Tibial nerve (tissue), 4 donors: ENCODE results near the gene ZFAND2A. TPM values are rescaled to one million over a fixed set of nuclear protein-coding genes. Genes with fewer than 3 reads are reported as not detected.

ENCODE experiments used
- DNase-seq, 2 donors: peaks; one replicate each; pipeline ENCODE4 v3.0.0-alpha.2; 2019; ENCODE audit warnings: low spot score in 2 of 2
- H3K27ac ChIP-seq, 4 donors: fragments of 200-600 bp; sonication (generic) in 3 of 4; one replicate each; pipeline ENCODE4 v1.5.1; 2017 to 2019; ENCODE audit warnings: mild to moderate bottlenecking in 1 of 4
- H3K27me3 ChIP-seq, 2 donors: fragments of 200-600 bp; sonication (generic) in 1 of 2; one replicate each; pipeline versions ENCODE4 v1.5.1 to v1.6.0; 2017 to 2019
- H3K36me3 ChIP-seq, 3 donors: fragments of 200-600 bp; sonication (generic); one replicate each; pipeline ENCODE4 v1.5.1; 2018 to 2019
- H3K4me1 ChIP-seq, 4 donors: fragments of 200-600 bp; sonication (generic) in 3 of 4; one replicate each; pipeline ENCODE4 v1.5.1; 2017 to 2019
- H3K4me3 ChIP-seq, 4 donors: fragments of 200-600 bp; sonication (generic) in 3 of 4; one replicate each; pipeline ENCODE4 v1.5.1; 2017 to 2019; ENCODE audit warnings: mild to moderate bottlenecking in 1 of 4, moderate library complexity in 1 of 4
- H3K9me3 ChIP-seq, 4 donors: fragments of 200-600 bp; sonication (generic) in 3 of 4; one replicate each; pipeline ENCODE4 v1.5.1; 2017 to 2019
- EP300 ChIP-seq, 2 donors: sonication (generic); formaldehyde crosslinking; IDR thresholded peaks; one replicate each; pipeline ENCODE4 v1.6.1; 2017; ENCODE audit warnings: antibody characterized with exemption in 2 of 2, mild to moderate bottlenecking in 1 of 2
- POLR2A ChIP-seq, 2 donors: fragments of 450-650 bp; IDR thresholded peaks; one replicate each; pipeline ENCODE4 v1.6.1; 2017; ENCODE audit warnings: antibody characterized with exemption in 2 of 2, mild to moderate bottlenecking in 2 of 2, moderate library complexity in 2 of 2
- WGBS, 2 donors: methylation state at CpG; one replicate each; pipeline ENCODE4 v1.1.5; 2018; 5-methylcytosine and 5-hydroxymethylcytosine counted together
- total RNA-seq, 4 donors: library from RNA; depleted of rRNA; stranded (reverse); fragments of >200 nt; gene quantifications; one replicate each; pipeline ENCODE4 v1.1.0, GENCODE V29; 2016
- TF ChIP-seq, protein P1 (sequence below), 5 experiments: fragments of 200-600 bp in 3 of 5; fragments of 450-650 bp in 2 of 5; sonication (generic) in 3 of 5; IDR thresholded peaks; one replicate each; pipeline ENCODE4 v1.5.1; 2016 to 2019; ENCODE audit warnings: antibody characterized with exemption in 5 of 5, mild to moderate bottlenecking in 3 of 5, moderate library complexity in 2 of 5

ZFAND2A gene
- total RNA-seq, 4 donors from 2014 or later, result 29.7 to 36.8 (median 33.7) TPM

DNA sequence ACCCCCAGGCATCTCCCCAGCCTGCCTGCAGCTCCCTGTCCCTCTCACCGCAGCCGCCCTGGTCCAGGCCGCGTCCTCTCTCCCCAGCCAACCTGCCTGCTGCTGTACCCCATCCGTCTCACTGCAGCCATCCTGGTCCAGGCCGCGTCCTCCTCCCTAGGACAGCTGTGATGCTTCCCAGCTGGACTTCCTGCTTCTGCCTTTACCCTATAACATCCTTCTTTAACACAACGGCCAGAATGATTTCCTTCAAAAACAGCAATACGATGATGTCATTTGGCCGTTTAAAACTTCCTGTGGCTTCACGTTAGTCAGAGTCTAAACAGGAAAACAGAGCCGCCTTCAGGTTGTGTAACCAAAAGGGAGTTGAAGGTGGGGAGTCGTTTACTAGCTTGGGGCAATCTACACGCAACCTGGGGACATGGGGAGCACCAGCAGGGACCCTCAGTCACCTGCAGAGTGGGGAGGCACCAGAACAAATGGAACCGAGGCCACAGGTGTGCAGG lies 32.2 kb upstream of the ZFAND2A start:
- no peaks in the 10 kb centered on the region for H3K9me3 ChIP-seq
- no peaks in the 10 kb centered on the region for H3K4me1 ChIP-seq
- no peak overlapping the region for H3K27ac ChIP-seq
- H3K36me3 ChIP-seq, result no peaks in the 10 kb centered on the region
- H3K4me3 ChIP-seq, result no peak overlapping the region
- WGBS, 2 donors, result 46% methylated on average over 15 of the region's 15 CpGs
- no peak for TF ChIP-seq EP300 (IDR thresholded peaks at IDR 0.05)
- TF ChIP-seq, protein P1, sequence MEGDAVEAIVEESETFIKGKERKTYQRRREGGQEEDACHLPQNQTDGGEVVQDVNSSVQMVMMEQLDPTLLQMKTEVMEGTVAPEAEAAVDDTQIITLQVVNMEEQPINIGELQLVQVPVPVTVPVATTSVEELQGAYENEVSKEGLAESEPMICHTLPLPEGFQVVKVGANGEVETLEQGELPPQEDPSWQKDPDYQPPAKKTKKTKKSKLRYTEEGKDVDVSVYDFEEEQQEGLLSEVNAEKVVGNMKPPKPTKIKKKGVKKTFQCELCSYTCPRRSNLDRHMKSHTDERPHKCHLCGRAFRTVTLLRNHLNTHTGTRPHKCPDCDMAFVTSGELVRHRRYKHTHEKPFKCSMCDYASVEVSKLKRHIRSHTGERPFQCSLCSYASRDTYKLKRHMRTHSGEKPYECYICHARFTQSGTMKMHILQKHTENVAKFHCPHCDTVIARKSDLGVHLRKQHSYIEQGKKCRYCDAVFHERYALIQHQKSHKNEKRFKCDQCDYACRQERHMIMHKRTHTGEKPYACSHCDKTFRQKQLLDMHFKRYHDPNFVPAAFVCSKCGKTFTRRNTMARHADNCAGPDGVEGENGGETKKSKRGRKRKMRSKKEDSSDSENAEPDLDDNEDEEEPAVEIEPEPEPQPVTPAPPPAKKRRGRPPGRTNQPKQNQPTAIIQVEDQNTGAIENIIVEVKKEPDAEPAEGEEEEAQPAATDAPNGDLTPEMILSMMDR (IDR thresholded peaks at IDR 0.05), result no peak
- no peak for TF ChIP-seq POLR2A (IDR thresholded peaks at IDR 0.05)
- H3K27me3 ChIP-seq, result peaks cover 0 to 76% of the 10 kb centered on the region in 2 donors
- no peak for DNase-seq

DNA sequence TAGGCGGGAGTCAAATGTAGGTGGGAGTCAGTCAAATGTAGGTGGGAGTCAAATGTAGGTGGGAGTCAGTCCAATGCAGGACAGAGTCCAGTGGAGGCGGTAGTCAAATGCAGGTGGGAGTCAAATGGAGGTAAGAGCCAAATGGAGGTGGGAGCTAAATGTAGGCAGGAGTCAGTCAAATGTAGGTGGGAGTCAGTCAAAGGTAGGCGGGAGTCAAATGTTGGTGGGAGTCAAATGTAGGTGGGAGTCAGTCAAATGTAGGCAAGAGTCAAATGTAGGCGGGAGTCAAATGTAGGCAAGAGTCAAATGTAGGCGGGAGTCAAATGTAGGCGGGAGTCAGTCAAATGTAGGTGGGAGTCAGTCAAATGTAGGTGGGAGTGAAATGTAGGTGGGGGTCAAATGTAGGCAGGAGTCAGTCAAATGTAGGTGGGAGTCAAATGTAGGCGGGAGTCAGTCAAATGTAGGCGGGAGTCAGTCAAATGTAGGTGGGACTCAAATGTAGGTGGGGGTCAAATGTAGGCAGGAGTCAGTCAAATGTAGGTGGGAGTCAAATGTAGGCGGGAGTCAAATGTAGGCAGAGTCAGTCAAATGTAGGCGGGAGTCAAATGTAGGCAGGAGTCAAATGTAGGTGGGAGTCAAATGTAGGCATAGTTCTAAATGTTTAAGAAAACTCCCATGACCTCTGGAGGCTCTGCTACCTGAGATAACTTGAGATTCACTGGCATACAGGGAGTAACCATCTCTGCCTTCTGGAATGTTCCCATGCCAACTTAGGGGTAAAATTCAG lies 30.2 kb upstream of the ZFAND2A start:
- Histone ChIP-seq H3K27me3 (peaks cover 0 to 82% of the 10 kb centered on the region in 2 donors), H3K27ac (no peak overlapping the region), H3K36me3 (no peaks in the 10 kb centered on the region), H3K4me3 (no peak overlapping the region), H3K9me3 (no peaks in the 10 kb centered on the region), H3K4me1 (no peaks in the 10 kb centered on the region)
- WGBS, 2 donors, result 86 to 88% methylated on average over 10 of the region's 10 CpGs
- DNase-seq, result no peak
- no peak for TF ChIP-seq EP300 (IDR thresholded peaks at IDR 0.05)
- TF ChIP-seq POLR2A (IDR thresholded peaks at IDR 0.05), result no peak
- TF ChIP-seq, protein P1 (IDR thresholded peaks at IDR 0.05), result no peak

DNA sequence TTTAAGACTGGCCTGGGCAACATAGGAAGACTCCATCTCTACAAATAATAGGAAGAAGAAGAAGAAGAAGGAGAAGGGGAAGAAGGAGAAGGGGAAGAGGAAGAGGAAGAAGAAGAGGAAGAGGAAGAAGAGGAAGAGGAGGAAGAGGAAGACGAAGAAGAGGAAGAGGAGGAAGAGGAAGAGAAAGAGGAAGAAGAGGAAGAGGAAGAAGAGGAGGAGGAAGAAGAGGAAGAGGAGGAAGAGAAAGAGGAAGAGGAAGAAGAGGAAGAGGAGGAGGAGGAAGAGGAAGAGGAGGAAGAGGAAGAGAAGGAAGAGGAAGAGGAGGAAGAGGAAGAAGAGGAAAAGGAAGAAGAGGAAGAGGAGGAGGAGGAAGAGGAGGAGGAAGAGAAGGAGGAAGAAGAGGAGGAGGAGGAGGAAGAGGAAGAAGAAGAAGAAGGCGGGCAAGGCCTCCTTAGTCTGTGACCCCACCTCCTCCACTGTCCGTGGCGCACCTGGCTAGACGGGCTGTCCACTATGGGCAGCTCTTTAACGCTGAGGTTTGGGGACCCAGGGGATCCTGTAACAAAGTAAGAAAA lies 28.8 kb upstream of the ZFAND2A start:
- TF ChIP-seq POLR2A (IDR thresholded peaks at IDR 0.05), result no peak
- TF ChIP-seq, protein P1 (IDR thresholded peaks at IDR 0.05), result no peak
- no peak for TF ChIP-seq EP300 (IDR thresholded peaks at IDR 0.05)
- no peak overlapping the region for H3K4me3 ChIP-seq
- H3K4me1 ChIP-seq, result no peaks in the 10 kb centered on the region
- no peak for DNase-seq
- H3K27ac ChIP-seq, result no peak overlapping the region
- no peaks in the 10 kb centered on the region for H3K9me3 ChIP-seq
- H3K36me3 ChIP-seq, result no peaks in the 10 kb centered on the region
- 85% methylated on average over 5 of the region's 6 CpGs for WGBS, 2 donors
- H3K27me3 ChIP-seq, result peaks cover 0 to 76% of the 10 kb centered on the region in 2 donors

DNA sequence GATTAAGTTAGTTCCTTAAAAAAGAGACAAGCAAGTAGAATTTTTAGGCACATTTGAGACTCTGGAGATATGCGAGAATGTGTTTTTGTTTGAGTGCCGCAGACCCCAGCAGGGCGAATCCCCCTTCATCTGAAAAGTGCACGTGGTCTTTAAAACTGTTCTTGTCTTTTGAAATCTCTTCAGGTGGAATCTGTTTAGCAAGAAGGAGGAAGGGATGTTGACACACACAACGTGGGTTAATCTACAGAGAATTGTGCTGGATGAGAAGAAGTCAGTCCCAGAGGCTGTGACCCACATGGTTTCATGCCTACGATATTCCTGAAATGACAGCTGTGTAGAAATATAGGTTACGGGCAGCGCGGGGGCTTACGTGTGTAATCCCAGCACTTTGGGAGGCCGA lies 27.1 kb upstream of the ZFAND2A start:
- 78 to 81% methylated on average over 11 of the region's 11 CpGs for WGBS, 2 donors
- Histone ChIP-seq H3K27me3 (peaks cover 0 to 77% of the 10 kb centered on the region in 2 donors), H3K27ac (no peak overlapping the region), H3K4me1 (no peaks in the 10 kb centered on the region), H3K9me3 (no peaks in the 10 kb centered on the region), H3K36me3 (no peaks in the 10 kb centered on the region), H3K4me3 (no peak overlapping the region)
- DNase-seq, result no peak
- TF ChIP-seq POLR2A (IDR thresholded peaks at IDR 0.05) (no peak), EP300 (IDR thresholded peaks at IDR 0.05) (no peak)
- TF ChIP-seq, protein P1 (IDR thresholded peaks at IDR 0.05), result no peak

DNA sequence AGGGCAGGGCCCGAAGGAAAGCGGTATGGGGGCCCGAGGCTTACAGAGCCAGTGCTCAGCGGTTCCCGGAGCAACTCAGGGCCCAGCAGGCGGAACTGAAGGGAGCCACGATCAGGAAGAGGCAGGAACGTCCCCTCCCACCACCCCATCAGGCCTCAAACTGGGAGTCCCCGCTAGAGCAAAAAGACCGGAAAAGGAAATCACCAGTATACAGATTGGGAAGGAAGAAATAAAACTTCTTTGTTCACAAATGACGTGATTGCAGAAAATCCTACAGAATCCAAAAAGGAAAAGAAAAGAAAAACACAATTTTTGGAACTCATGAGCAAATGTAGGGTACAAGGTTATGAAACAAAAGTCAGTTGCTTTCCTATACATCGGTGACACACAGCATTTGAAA lies 21.6 kb upstream of the ZFAND2A start:
- TF ChIP-seq, protein P1 (IDR thresholded peaks at IDR 0.05), result no peak
- no peak for TF ChIP-seq EP300 (IDR thresholded peaks at IDR 0.05)
- no peak for TF ChIP-seq POLR2A (IDR thresholded peaks at IDR 0.05)
- H3K36me3 ChIP-seq, result no peaks in the 10 kb centered on the region
- no peak for DNase-seq
- H3K27ac ChIP-seq, result no peak overlapping the region
- H3K4me1 ChIP-seq, result peaks cover 0 to 5% (median 1%) of the 10 kb centered on the region in 4 donors
- no peaks in the 10 kb centered on the region for H3K9me3 ChIP-seq
- no peak overlapping the region for H3K4me3 ChIP-seq
- peaks cover 0 to 52% of the 10 kb centered on the region in 2 donors for H3K27me3 ChIP-seq
- WGBS, 2 donors, result 34 to 55% methylated on average over 12 of the region's 12 CpGs
